Kidney epithelial cell (primary cell): ENCODE measurements around the gene DSCAM. TPM values are rescaled to one million over a fixed set of nuclear protein-coding genes. Genes with fewer than 3 reads are reported as not detected.

Source experiments
- DNase-seq: peaks from one replicate; pipeline ENCODE4 v3.0.0-alpha.2; 2010; ENCODE audit warnings: low read depth
- H3K27me3 ChIP-seq: 2 replicates; pipeline ENCODE4 v1.6.0; 2011; ENCODE audit warnings: low read length; ENCODE audit not compliant: control insufficient read depth, insufficient read depth
- H3K36me3 ChIP-seq: 2 replicates; pipeline ENCODE4 v1.5.1; 2011; ENCODE audit warnings: low read length; ENCODE audit not compliant: control insufficient read depth, insufficient read depth
- H3K4me3 ChIP-seq: 2 replicates; pipeline ENCODE4 v1.5.1; 2011; ENCODE audit warnings: low read depth, mild to moderate bottlenecking, control low read depth, low read length
- CTCF ChIP-seq: IDR thresholded peaks from 2 replicates; pipeline ENCODE4 v1.5.1; 2011; ENCODE audit warnings: mild to moderate bottlenecking, moderate library complexity, low read length, control low read depth, inconsistent platforms; ENCODE audit not compliant: insufficient read depth, poor library complexity, severe bottlenecking
- total RNA-seq: library from RNA; depleted of rRNA; stranded (reverse); fragments of >200 nt; gene quantifications from 2 replicates; pipeline ENCODE4 v1.2.3, GENCODE V29; 2015

Gene DSCAM
- total RNA-seq, 1 donor from 2014 or later, result 0.21 TPM

GRCh38 chr21:40463176-40463575 is 383.8 kb downstream of the DSCAM start:
- DNase-seq, result no peak
- Histone ChIP-seq H3K27me3 (no peaks in the 10 kb centered on the region), H3K36me3 (no peaks in the 10 kb centered on the region), H3K4me3 (no peak overlapping the region)
- no peak for TF ChIP-seq CTCF

GRCh38 chr21:40461008-40461407 is 385.9 kb downstream of the DSCAM start:
- no peak for DNase-seq
- H3K4me3 ChIP-seq, result no peak overlapping the region
- no peak for TF ChIP-seq CTCF
- no peaks in the 10 kb centered on the region for H3K27me3 ChIP-seq
- H3K36me3 ChIP-seq, result no peaks in the 10 kb centered on the region

- no peaks in the 10 kb centered on the region for H3K27me3 ChIP-seq
- DNase-seq, result no peak
- TF ChIP-seq CTCF, result no peak
- H3K36me3 ChIP-seq, result no peaks in the 10 kb centered on the region
- H3K4me3 ChIP-seq, result no peak overlapping the region
Observed at GRCh38 chr21:40457741-40458140, 389.2 kb downstream of the DSCAM start.

- H3K27me3 ChIP-seq, result no peaks in the 10 kb centered on the region
- H3K36me3 ChIP-seq, result no peaks in the 10 kb centered on the region
- no peak overlapping the region for H3K4me3 ChIP-seq
- TF ChIP-seq CTCF, result no peak
- no peak for DNase-seq
Observed at GRCh38 chr21:40454057-40454456, 392.9 kb downstream of the DSCAM start.

- Histone ChIP-seq H3K36me3 (no peaks in the 10 kb centered on the region), H3K27me3 (no peaks in the 10 kb centered on the region), H3K4me3 (no peak overlapping the region)
- no peak for TF ChIP-seq CTCF
- DNase-seq, result no peak
Observed at GRCh38 chr21:40453183-40453582, 393.8 kb downstream of the DSCAM start.

- no peak for TF ChIP-seq CTCF
- no peak overlapping the region for H3K4me3 ChIP-seq
- no peak for DNase-seq
- H3K27me3 ChIP-seq, result no peaks in the 10 kb centered on the region
- H3K36me3 ChIP-seq, result no peaks in the 10 kb centered on the region
Observed at GRCh38 chr21:40452548-40452947, 394.4 kb downstream of the DSCAM start.
